ENCODE data around the gene MYO1E.

The MYO1E gene

GRCh38 chr15:59223736-59224135 lies 148.9 kb downstream of the MYO1E start:
- Histone ChIP-seq H3K36me3 (ENCODE audit: low read length) (peaks cover 65% of the 10 kb centered on the region), H3K27me3 (ENCODE audit: low read length) (no peaks in the 10 kb centered on the region), H3K9ac (ENCODE audit: low read length) (no peak overlapping the region), H3K9me2 (replicated peaks; ENCODE audit: insufficient read depth, low read length) (no peaks in the 10 kb centered on the region), H3F3A (ENCODE audit: insufficient read depth) (peaks cover 52% of the 10 kb centered on the region), H3K27ac (ENCODE audit: low read depth, low read length) (no peak overlapping the region), H2AFZ (ENCODE audit: low read depth, low read length, severe bottlenecking) (no peak overlapping the region), H3K4me3 (ENCODE audit: insufficient read depth, low read length, poor library complexity, severe bottlenecking) (no peak overlapping the region), H3K4me2 (ENCODE audit: low read depth, low read length, poor library complexity, severe bottlenecking) (no peak overlapping the region), H3K79me2 (ENCODE audit: insufficient read depth, low read length) (0 out of 2 replicates have a peak, but pooled peaks cover 2% of the 10 kb centered on the region), H4K20me1 (ENCODE audit: low read depth, low read length) (peaks cover 3% of the 10 kb centered on the region; the same call in 1 of the 2 replicates), H3K9me3 (ENCODE audit: insufficient read depth, low read length) (no peaks in the 10 kb centered on the region)
- no peak for TF ChIP-seq EZH2phosphoT487 (conservative IDR thresholded peaks at IDR 0.05; ENCODE audit: low read length)
- TF ChIP-seq, protein P1, sequence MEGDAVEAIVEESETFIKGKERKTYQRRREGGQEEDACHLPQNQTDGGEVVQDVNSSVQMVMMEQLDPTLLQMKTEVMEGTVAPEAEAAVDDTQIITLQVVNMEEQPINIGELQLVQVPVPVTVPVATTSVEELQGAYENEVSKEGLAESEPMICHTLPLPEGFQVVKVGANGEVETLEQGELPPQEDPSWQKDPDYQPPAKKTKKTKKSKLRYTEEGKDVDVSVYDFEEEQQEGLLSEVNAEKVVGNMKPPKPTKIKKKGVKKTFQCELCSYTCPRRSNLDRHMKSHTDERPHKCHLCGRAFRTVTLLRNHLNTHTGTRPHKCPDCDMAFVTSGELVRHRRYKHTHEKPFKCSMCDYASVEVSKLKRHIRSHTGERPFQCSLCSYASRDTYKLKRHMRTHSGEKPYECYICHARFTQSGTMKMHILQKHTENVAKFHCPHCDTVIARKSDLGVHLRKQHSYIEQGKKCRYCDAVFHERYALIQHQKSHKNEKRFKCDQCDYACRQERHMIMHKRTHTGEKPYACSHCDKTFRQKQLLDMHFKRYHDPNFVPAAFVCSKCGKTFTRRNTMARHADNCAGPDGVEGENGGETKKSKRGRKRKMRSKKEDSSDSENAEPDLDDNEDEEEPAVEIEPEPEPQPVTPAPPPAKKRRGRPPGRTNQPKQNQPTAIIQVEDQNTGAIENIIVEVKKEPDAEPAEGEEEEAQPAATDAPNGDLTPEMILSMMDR (IDR thresholded peaks at IDR 0.05; ENCODE audit: insufficient read depth, low read length, poor library complexity, severe bottlenecking) = no peak

DNA sequence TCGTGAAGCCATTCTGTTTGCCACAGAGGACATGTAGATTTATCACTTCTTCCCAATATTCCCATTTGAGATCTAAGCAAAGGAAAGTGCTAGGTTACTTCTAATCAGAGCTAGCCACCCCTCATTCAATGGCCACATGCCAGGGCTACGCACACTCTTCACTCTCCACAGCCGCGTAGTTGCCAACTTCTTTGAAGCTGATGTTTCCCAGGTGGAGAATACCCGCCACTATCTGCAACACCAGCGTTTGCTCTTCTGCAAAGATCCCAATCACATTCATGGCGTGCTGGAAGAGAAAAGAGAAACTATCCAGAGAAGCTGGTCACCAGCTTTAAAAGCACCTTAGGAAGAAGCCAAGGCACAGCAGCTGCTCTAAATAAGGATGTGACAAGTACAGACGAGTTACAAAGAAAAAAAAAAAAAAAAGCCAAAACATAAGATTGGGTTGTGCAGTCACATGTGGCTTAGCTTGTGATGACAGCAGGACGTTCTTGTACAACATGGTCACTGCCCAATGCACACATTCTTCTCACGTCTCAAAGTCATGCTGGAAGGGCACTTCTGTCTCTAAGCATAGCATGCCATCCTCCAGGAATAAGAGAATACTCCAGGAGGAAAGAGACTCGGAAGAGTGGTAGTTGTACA lies 149.6 kb downstream of the MYO1E start:
- Histone ChIP-seq H3K9me3 (ENCODE audit: insufficient read depth, low read length) (no peaks in the 10 kb centered on the region), H3F3A (ENCODE audit: insufficient read depth) (peaks cover 52% of the 10 kb centered on the region), H3K27ac (ENCODE audit: low read depth, low read length) (no peak overlapping the region), H2AFZ (ENCODE audit: low read depth, low read length, severe bottlenecking) (no peak overlapping the region), H3K36me3 (ENCODE audit: low read length) (peaks cover 71% of the 10 kb centered on the region), H3K9me2 (replicated peaks; ENCODE audit: insufficient read depth, low read length) (no peaks in the 10 kb centered on the region), H3K79me2 (ENCODE audit: insufficient read depth, low read length) (0 out of 2 replicates have a peak, but pooled peaks cover 2% of the 10 kb centered on the region), H3K4me2 (ENCODE audit: low read depth, low read length, poor library complexity, severe bottlenecking) (no peak overlapping the region), H4K20me1 (ENCODE audit: low read depth, low read length) (peaks cover 3% of the 10 kb centered on the region; the same call in 1 of the 2 replicates), H3K27me3 (ENCODE audit: low read length) (no peaks in the 10 kb centered on the region), H3K4me3 (ENCODE audit: insufficient read depth, low read length, poor library complexity, severe bottlenecking) (no peak overlapping the region), H3K9ac (ENCODE audit: low read length) (no peak overlapping the region)
- TF ChIP-seq, protein P1 (IDR thresholded peaks at IDR 0.05; ENCODE audit: insufficient read depth, low read length, poor library complexity, severe bottlenecking) = no peak
- no peak for TF ChIP-seq EZH2phosphoT487 (conservative IDR thresholded peaks at IDR 0.05; ENCODE audit: low read length)

DNA sequence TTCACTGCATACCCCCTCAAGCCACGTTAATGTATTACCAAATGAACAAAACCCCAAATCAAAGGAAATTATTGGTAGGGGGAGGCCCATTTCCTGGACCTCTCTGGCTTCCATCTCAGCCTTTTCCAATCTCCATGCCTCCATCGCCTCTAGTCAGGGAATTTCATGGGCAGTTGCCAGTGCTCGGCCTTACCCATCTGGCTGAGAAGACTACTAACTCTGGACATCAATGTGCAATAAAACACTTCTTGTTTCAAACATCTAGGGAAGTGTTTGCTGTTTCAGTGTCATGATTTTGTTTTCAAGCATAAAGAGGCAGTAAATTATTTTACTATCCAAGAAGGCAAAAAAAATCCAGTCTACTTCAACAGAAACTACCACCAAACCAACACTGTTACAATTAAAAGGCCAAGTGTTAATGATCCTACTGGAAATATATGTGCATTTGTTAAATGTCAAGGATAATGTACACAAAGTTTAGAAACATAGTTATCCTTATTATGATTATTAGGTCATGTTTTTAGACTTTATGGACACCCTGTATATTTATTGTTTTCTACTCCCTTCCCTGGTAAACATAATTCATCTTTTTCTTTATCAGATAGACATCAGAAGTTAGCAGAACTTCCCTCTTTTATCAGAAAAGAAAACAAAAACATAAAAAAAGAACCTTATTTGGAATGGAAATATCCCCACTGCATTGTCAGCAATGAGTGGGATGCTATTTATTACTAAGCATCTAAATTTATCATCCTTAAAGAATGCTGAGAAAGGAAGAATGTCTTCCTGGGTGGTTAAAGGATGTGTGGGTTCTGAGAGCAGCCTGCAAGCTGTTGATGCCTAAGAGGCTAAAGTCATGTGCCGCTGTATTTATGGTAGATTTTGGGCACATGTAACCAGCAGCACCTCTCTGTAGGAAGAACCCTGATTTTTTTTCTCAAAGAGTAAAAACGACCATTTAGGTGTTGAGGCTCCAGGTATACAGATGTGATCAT lies 150.9 kb downstream of the MYO1E start:
- Histone ChIP-seq H3K27ac (ENCODE audit: low read depth, low read length) (no peak overlapping the region), H3K4me3 (ENCODE audit: insufficient read depth, low read length, poor library complexity, severe bottlenecking) (no peak overlapping the region), H2AFZ (ENCODE audit: low read depth, low read length, severe bottlenecking) (no peak overlapping the region), H3K79me2 (ENCODE audit: insufficient read depth, low read length) (0 out of 2 replicates have a peak, but pooled peaks cover 5% of the 10 kb centered on the region), H3K9me3 (ENCODE audit: insufficient read depth, low read length) (no peaks in the 10 kb centered on the region), H4K20me1 (ENCODE audit: low read depth, low read length) (no peaks in the 10 kb centered on the region), H3K4me2 (ENCODE audit: low read depth, low read length, poor library complexity, severe bottlenecking) (no peak overlapping the region), H3K36me3 (ENCODE audit: low read length) (peaks cover 68% of the 10 kb centered on the region), H3F3A (ENCODE audit: insufficient read depth) (peaks cover 54% of the 10 kb centered on the region), H3K9ac (ENCODE audit: low read length) (no peak overlapping the region), H3K27me3 (ENCODE audit: low read length) (no peaks in the 10 kb centered on the region), H3K9me2 (replicated peaks; ENCODE audit: insufficient read depth, low read length) (no peaks in the 10 kb centered on the region)
- no peak for TF ChIP-seq EZH2phosphoT487 (conservative IDR thresholded peaks at IDR 0.05; ENCODE audit: low read length)
- TF ChIP-seq, protein P1 (IDR thresholded peaks at IDR 0.05; ENCODE audit: insufficient read depth, low read length, poor library complexity, severe bottlenecking) = no peak
